ENCODE data around the gene REG1B.

REG1B gene

DNA sequence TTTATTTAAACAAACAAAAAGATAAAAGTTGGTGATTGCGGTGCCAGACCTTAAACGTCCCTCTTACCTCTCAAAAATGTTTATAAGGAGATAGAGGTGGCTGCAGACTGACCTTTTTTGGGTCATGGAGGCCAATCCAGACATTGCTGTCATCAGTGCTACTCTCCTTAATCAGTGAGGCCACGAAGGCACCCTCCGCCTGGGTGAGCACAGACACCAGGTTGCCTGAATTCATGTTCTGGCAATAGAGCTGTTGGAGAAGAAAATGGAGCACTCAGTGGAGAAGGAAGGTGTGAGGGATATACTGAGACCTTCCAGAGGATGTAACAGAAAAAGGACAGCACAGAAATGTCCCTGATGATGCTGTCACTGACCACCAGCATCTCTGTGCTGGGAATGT, 1.5 kb downstream of the REG1B start:
- TF ChIP-seq, protein P1, sequence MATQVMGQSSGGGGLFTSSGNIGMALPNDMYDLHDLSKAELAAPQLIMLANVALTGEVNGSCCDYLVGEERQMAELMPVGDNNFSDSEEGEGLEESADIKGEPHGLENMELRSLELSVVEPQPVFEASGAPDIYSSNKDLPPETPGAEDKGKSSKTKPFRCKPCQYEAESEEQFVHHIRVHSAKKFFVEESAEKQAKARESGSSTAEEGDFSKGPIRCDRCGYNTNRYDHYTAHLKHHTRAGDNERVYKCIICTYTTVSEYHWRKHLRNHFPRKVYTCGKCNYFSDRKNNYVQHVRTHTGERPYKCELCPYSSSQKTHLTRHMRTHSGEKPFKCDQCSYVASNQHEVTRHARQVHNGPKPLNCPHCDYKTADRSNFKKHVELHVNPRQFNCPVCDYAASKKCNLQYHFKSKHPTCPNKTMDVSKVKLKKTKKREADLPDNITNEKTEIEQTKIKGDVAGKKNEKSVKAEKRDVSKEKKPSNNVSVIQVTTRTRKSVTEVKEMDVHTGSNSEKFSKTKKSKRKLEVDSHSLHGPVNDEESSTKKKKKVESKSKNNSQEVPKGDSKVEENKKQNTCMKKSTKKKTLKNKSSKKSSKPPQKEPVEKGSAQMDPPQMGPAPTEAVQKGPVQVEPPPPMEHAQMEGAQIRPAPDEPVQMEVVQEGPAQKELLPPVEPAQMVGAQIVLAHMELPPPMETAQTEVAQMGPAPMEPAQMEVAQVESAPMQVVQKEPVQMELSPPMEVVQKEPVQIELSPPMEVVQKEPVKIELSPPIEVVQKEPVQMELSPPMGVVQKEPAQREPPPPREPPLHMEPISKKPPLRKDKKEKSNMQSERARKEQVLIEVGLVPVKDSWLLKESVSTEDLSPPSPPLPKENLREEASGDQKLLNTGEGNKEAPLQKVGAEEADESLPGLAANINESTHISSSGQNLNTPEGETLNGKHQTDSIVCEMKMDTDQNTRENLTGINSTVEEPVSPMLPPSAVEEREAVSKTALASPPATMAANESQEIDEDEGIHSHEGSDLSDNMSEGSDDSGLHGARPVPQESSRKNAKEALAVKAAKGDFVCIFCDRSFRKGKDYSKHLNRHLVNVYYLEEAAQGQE (IDR thresholded peaks at IDR 0.05; ENCODE audit: insufficient read depth in 1 of 2, low read depth in 2 of 2, low read length in 2 of 2), result no peak
- TF ChIP-seq SIN3A (IDR thresholded peaks at IDR 0.05; ENCODE audit: borderline replicate concordance, insufficient read depth, low read length) (no peak), FOXP2 (optimal IDR thresholded peaks at IDR 0.05; ENCODE audit: borderline replicate concordance, extremely low read depth, extremely low read length, insufficient read depth) (no peak), POLR2AphosphoS5 (IDR thresholded peaks at IDR 0.05; ENCODE audit: low read depth, low read length) (no peak), TAF1 (IDR thresholded peaks at IDR 0.05; ENCODE audit: borderline replicate concordance, insufficient read depth, low read length) (no peak)

DNA sequence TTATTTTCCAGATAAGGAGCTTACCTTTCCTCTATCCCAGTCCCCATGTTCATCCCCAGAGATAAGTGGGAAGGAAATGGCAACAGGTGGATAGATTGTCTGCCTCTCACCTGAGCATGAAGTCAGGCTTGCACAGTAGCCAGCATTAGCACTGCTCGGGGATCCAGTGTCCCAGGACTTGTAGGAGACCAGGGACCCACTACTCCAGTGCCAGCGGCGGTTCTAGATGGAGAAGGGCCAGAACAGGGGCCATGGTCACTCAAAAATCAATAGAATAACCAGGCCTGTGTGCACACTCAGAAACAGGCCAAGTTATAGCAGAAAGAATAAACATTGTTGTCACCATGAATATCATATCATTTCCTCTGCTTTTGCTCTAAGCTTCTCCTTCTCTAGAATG, 2.4 kb downstream of the REG1B start:
- TF ChIP-seq, protein P1 (IDR thresholded peaks at IDR 0.05; ENCODE audit: insufficient read depth in 1 of 2, low read depth in 2 of 2, low read length in 2 of 2), result no peak
- no peak for TF ChIP-seq FOXP2 (optimal IDR thresholded peaks at IDR 0.05; ENCODE audit: borderline replicate concordance, extremely low read depth, extremely low read length, insufficient read depth)
- no peak for TF ChIP-seq SIN3A (IDR thresholded peaks at IDR 0.05; ENCODE audit: borderline replicate concordance, insufficient read depth, low read length)
- TF ChIP-seq TAF1 (IDR thresholded peaks at IDR 0.05; ENCODE audit: borderline replicate concordance, insufficient read depth, low read length), result no peak
- TF ChIP-seq POLR2AphosphoS5 (IDR thresholded peaks at IDR 0.05; ENCODE audit: low read depth, low read length), result no peak

GRCh38 chr2:79084495-79085135, 3.2 kb downstream of the REG1B start:
- TF ChIP-seq, protein P1 (IDR thresholded peaks at IDR 0.05; ENCODE audit: insufficient read depth in 1 of 2, low read depth in 2 of 2, low read length in 2 of 2), result no peak
- TF ChIP-seq SIN3A (IDR thresholded peaks at IDR 0.05; ENCODE audit: borderline replicate concordance, insufficient read depth, low read length) (no peak), FOXP2 (optimal IDR thresholded peaks at IDR 0.05; ENCODE audit: borderline replicate concordance, extremely low read depth, extremely low read length, insufficient read depth) (no peak), TAF1 (IDR thresholded peaks at IDR 0.05; ENCODE audit: borderline replicate concordance, insufficient read depth, low read length) (no peak), POLR2AphosphoS5 (IDR thresholded peaks at IDR 0.05; ENCODE audit: low read depth, low read length) (no peak)

DNA sequence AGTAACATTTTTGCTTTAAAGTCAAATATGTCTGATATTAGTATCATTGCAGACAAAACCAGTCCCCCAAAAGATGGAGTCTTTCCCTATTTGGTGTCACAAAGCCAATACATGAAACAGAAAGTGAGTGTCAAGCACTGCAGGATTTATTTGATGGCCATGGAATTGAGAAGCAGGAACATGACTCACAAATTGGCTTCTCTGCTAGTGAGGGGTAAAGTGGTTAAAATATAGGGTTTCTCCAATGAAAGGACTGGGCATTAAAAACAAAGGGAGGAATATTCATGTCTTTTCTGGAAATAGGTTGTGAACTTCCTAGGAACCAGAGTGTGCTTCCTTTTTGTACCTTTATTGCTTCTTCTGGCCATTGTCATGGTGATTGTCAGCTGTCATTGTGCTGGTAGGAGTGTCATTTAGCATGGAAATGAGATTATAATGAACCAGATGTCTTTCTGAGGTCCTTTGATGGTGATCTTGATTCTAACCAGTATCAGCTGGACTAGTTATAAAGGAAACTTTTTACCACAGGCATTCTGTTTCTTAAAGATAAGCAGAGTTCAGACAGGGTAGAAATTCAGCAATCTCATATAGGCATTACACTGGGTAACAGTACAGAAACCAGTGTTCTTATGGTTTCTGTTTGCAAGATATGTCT, 4.1 kb downstream of the REG1B start:
- TF ChIP-seq TAF1 (IDR thresholded peaks at IDR 0.05; ENCODE audit: borderline replicate concordance, insufficient read depth, low read length) (no peak), SIN3A (IDR thresholded peaks at IDR 0.05; ENCODE audit: borderline replicate concordance, insufficient read depth, low read length) (no peak), POLR2AphosphoS5 (IDR thresholded peaks at IDR 0.05; ENCODE audit: low read depth, low read length) (no peak), FOXP2 (optimal IDR thresholded peaks at IDR 0.05; ENCODE audit: borderline replicate concordance, extremely low read depth, extremely low read length, insufficient read depth) (no peak)
- TF ChIP-seq, protein P1 (IDR thresholded peaks at IDR 0.05; ENCODE audit: insufficient read depth in 1 of 2, low read depth in 2 of 2, low read length in 2 of 2), result no peak

All from PFSK-1 (cell line).